Gastroesophageal sphincter (tissue), 3 donors: Measurements from ENCODE around the gene ELK4.

Experiments
- CTCF ChIP-seq, 4 experiments: fragments of 200-600 bp in 2 of 4; fragments of 450-650 bp in 2 of 4; sonication (generic) in 1 of 4; IDR thresholded peaks; one replicate each; pipeline ENCODE4 v1.5.1; 2017 to 2019; ENCODE audit warnings: antibody characterized with exemption in 4 of 4, mild to moderate bottlenecking in 2 of 4, moderate library complexity in 2 of 4
- POLR2AphosphoS5 ChIP-seq: sonication (generic); formaldehyde crosslinking; IDR thresholded peaks from one replicate; pipeline ENCODE4 v1.6.1; 2017; ENCODE audit warnings: antibody characterized with exemption

GRCh38 chr1:205584732-205585131 lies 47.1 kb downstream of the ELK4 start:
- TF ChIP-seq CTCF (IDR thresholded peaks at IDR 0.05) (no peak), POLR2AphosphoS5 (no peak)
